Spinal cord (tissue), 10 donors: ENCODE data around the gene KDM7A. TPM values are rescaled to one million over a fixed set of nuclear protein-coding genes. Genes with fewer than 3 reads are reported as not detected.
A peak's percentile ranks its signal among the peaks of the same experiment; 100 is the strongest.

Source experiments
- DNase-seq, 6 donors: peaks; one replicate each; pipeline versions ENCODE4 v3.0.0 to v3.0.0-alpha.2; 2013 to 2015; ENCODE audit warnings: low spot score in 6 of 6, low read depth in 4 of 6
- H3K27ac ChIP-seq: one replicate; pipeline ENCODE4 v1.5.1; 2013; ENCODE audit warnings: low read depth, low read length, control low read depth
- H3K27me3 ChIP-seq: one replicate; pipeline ENCODE4 v1.6.1; 2013; ENCODE audit warnings: low read length; ENCODE audit not compliant: control insufficient read depth, insufficient read depth
- H3K36me3 ChIP-seq: one replicate; pipeline ENCODE4 v1.6.1; 2013; ENCODE audit warnings: low read length; ENCODE audit not compliant: control insufficient read depth, insufficient read depth
- H3K4me1 ChIP-seq: one replicate; pipeline ENCODE4 v1.6.1; 2013; ENCODE audit warnings: low read length; ENCODE audit not compliant: control insufficient read depth, insufficient read depth
- H3K4me3 ChIP-seq: one replicate; pipeline ENCODE4 v1.5.1; 2013; ENCODE audit warnings: low read depth, low read length, control low read depth
- H3K9me3 ChIP-seq: one replicate; pipeline ENCODE4 v1.6.1; 2013; ENCODE audit warnings: low read length; ENCODE audit not compliant: control insufficient read depth, insufficient read depth
- WGBS: methylation state at CpG from one replicate; pipeline ENCODE4 v1.1.5; 2013; ENCODE audit warnings: missing lambda C conversion rate; ENCODE audit not compliant: insufficient coverage; 5-methylcytosine and 5-hydroxymethylcytosine counted together
- polyA plus RNA-seq, 2 donors: library from polyadenylated mRNA; unstranded; fragments of 120-200 nt; gene quantifications; one replicate each; pipeline ENCODE4 v1.2.1, GENCODE V29; 2013; ENCODE audit not compliant: insufficient read length in 2 of 2
- total RNA-seq, 2 donors: library from RNA; depleted of rRNA in 1 of 2; stranded (reverse); fragments of 120-200 nt in 1 of 2; fragments of >200 nt in 1 of 2; gene quantifications; one replicate each; pipeline versions ENCODE4 v1.2.3 to v1.2.4, GENCODE V29; 2013 to 2014
- donor health status: healthy.

The KDM7A gene
- total and polyA plus RNA-seq, 4 donors, result 9.1 to 16.8 (median 9.2) TPM

- H3K36me3 ChIP-seq, result peaks cover 2% of the 10 kb centered on the region
- no peak overlapping the region for H3K27ac ChIP-seq
- H3K9me3 ChIP-seq, result no peaks in the 10 kb centered on the region
- WGBS, result no CpG with 5 or more reads among the region's 1 CpG
- no peaks in the 10 kb centered on the region for H3K27me3 ChIP-seq
- DNase-seq, result no peak
- H3K4me1 ChIP-seq, result no peaks in the 10 kb centered on the region
- no peak overlapping the region for H3K4me3 ChIP-seq
Observed at GRCh38 chr7:140161047-140161446, 15.7 kb downstream of the KDM7A start.

DNA sequence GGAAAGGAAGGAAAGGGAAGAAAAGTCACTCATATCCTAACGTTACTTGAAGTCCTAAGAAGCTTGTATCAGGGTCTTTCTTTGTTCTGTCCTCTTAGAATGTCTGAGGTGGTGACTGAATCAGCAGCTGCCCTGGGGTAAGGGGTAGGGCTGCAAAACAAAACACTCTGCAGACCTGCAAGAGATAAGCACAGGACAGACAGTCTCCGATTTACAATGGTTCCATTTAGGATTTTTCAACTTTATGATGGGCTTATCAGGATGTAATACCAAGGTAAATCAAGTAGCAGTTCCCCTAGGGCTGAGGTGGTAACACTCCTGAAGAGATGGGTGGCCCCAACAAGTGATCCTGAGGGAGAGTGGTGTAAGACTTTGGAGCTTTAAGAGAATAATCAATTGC is 16.5 kb downstream of the KDM7A start:
- no peak for DNase-seq
- Histone ChIP-seq H3K36me3 (peaks cover 2% of the 10 kb centered on the region), H3K27ac (no peak overlapping the region), H3K4me1 (no peaks in the 10 kb centered on the region), H3K9me3 (no peaks in the 10 kb centered on the region), H3K27me3 (no peaks in the 10 kb centered on the region), H3K4me3 (no peak overlapping the region)
- WGBS, result 50% methylated on average over 1 of the region's 2 CpGs

DNA sequence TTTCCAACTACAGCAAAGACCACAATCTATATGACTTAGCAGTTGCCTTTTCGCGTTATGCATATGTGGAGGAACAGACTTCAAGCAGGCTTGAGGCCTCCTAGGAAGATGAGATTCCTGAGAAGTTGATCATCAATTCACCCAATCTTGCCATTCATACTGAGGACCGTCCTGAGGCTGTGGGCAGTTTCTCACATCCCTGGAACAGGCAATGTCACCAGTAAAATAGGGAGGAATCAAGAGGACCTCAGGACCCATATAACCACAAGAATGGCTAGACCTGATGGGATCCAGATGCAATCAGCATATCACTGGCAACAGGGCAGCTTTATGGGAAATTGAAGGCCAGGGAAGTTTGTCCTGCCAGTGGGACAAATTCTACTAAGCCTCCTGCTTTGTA is 17.3 kb downstream of the KDM7A start:
- no peak overlapping the region for H3K4me3 ChIP-seq
- no CpG with 5 or more reads among the region's 3 CpGs for WGBS
- H3K27me3 ChIP-seq, result no peaks in the 10 kb centered on the region
- H3K4me1 ChIP-seq, result no peaks in the 10 kb centered on the region
- H3K36me3 ChIP-seq, result peaks cover 2% of the 10 kb centered on the region
- H3K27ac ChIP-seq, result no peak overlapping the region
- no peaks in the 10 kb centered on the region for H3K9me3 ChIP-seq
- no peak for DNase-seq

DNA sequence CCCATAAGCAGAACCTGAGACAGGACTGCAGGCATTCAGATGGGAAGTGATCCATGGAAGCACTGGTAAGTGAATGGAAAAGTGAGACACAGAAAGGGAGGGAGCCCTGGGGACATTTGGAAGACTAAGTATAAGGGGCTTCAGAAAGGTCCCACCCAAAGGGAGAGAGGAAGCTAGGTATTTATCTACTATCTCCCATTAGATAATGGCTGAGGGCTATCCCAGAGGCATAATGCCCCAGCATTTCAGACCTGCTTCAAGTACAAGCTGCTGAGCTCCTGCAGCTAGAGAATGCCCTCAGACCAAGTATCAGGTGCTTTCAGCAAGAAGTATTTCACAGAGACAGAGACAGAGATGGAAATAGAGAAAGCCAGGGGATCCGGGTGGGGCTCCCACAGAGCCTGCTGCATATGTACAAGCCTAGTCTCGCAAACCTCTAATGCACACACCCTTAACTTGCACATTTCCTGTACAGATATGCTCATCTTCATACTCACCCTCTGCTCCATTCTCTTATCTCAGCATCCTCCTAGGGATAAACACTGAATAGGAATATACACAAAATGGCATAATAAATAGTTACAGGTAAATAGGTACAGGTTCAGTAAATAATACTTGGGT is 20.2 kb downstream of the KDM7A start:
- H3K9me3 ChIP-seq, result no peaks in the 10 kb centered on the region
- H3K27me3 ChIP-seq, result no peaks in the 10 kb centered on the region
- H3K27ac ChIP-seq, result no peak overlapping the region
- 83% methylated on average over 1 of the region's 2 CpGs for WGBS
- peaks cover 2% of the 10 kb centered on the region for H3K36me3 ChIP-seq
- H3K4me3 ChIP-seq, result no peak overlapping the region
- H3K4me1 ChIP-seq, result no peaks in the 10 kb centered on the region
- DNase-seq, result no peak

DNA sequence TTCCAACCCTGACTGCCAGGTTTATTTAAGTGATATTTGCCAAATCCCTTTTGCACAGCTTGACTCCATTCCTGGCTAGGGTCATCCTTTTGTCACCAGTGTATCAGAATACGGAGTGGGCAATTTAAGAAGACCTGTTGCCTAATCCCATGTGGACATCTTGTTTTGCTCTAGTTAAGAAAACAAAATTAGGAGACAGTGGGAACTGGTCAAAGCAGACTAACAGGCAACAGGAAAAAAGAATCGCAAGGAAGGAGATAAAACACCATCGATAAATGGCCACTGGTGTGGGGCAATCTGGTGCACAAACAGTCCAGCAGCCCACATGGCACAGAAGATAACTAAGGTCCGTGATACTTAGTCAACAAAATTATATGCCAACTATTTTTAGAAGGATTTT is 21.4 kb downstream of the KDM7A start:
- no peaks in the 10 kb centered on the region for H3K9me3 ChIP-seq
- 65% methylated on average over 3 of the region's 4 CpGs for WGBS
- peaks cover 2% of the 10 kb centered on the region for H3K36me3 ChIP-seq
- no peak overlapping the region for H3K4me3 ChIP-seq
- H3K4me1 ChIP-seq, result no peaks in the 10 kb centered on the region
- no peak for DNase-seq
- no peaks in the 10 kb centered on the region for H3K27me3 ChIP-seq
- H3K27ac ChIP-seq, result no peak overlapping the region

DNA sequence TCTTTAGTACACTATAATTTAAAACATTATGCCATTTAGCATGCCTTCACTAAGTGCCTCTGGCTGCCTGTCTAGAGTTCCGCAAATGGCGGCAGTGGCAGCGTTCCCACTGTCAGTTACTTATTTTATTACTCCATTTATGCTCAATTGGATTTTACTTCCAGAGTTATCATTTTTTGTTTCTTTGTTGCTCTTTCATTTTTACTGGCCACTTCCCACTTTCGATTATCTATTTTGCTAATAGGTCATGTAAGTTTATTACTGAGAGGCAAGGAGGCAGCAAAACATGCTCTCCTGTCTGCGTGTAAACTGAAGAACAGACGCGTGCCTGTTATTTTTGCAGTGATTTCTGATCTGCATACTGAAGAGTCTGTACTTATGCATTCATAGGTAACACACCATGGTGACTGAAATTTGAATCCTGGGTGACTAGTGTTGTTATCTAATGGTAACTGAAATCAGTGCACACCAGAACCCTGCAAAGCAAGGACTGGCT is 23.1 kb downstream of the KDM7A start:
- Histone ChIP-seq H3K4me3 (no peak overlapping the region), H3K27ac (no peak overlapping the region), H3K4me1 (no peaks in the 10 kb centered on the region), H3K27me3 (no peaks in the 10 kb centered on the region), H3K36me3 (peaks cover 2% of the 10 kb centered on the region), H3K9me3 (no peaks in the 10 kb centered on the region)
- DNase-seq, result peak in 1 of 6 donors; percentile 51
- 55% methylated on average over 4 of the region's 7 CpGs for WGBS

DNA sequence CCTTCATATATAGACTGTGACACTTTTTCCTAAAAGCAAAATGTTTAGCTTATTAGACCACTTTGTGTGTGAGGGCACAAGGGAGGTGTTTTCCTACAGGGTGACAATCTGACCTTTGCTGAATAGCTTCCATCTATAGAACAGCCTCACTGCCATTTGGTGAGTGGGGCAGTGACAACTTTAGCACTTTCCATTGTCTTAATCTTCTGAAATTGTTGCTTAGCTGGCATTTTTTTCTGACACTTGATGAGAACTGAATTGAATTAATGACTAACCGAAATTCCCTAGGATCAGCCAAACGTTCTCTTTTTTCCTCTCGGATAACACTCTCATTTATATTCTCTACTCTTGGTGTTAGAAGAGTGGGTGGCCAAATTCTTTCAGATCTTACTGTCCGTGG is 30.2 kb downstream of the KDM7A start:
- no peaks in the 10 kb centered on the region for H3K4me1 ChIP-seq
- no peak overlapping the region for H3K27ac ChIP-seq
- no peaks in the 10 kb centered on the region for H3K9me3 ChIP-seq
- H3K27me3 ChIP-seq, result no peaks in the 10 kb centered on the region
- H3K36me3 ChIP-seq, result no peaks in the 10 kb centered on the region
- DNase-seq, result no peak
- WGBS, result no CpG with 5 or more reads among the region's 4 CpGs
- H3K4me3 ChIP-seq, result no peak overlapping the region

GRCh38 chr7:140145709-140146108 is 31.1 kb downstream of the KDM7A start:
- Histone ChIP-seq H3K9me3 (no peaks in the 10 kb centered on the region), H3K27me3 (no peaks in the 10 kb centered on the region), H3K36me3 (no peaks in the 10 kb centered on the region), H3K4me1 (no peaks in the 10 kb centered on the region), H3K4me3 (no peak overlapping the region), H3K27ac (no peak overlapping the region)
- DNase-seq, result no peak

- Histone ChIP-seq H3K9me3 (no peaks in the 10 kb centered on the region), H3K27ac (no peak overlapping the region), H3K4me3 (no peak overlapping the region), H3K4me1 (no peaks in the 10 kb centered on the region), H3K36me3 (no peaks in the 10 kb centered on the region), H3K27me3 (no peaks in the 10 kb centered on the region)
- 100% methylated on average over 1 of the region's 2 CpGs for WGBS
- no peak for DNase-seq
Observed at GRCh38 chr7:140144821-140145220, 32.0 kb downstream of the KDM7A start.

DNA sequence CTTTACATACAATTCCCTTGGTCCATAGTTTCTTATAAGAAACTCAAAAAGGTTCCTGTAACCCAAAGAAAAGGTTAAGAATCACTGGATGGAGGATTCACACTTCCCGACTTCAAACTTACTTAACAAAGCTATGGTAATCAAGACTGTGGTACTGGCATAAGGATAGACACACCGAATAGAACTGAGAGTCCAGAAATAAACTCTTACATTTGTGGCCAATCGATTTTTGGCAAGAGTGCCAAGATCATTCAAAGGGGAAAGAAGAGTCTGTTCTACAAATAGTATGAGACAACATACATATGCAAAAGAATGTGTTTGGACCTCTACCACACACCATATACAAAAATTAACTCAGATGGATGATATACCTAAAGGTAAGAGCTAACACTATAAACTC is 32.8 kb downstream of the KDM7A start:
- no peak overlapping the region for H3K4me3 ChIP-seq
- no peaks in the 10 kb centered on the region for H3K36me3 ChIP-seq
- no peak for DNase-seq
- no peaks in the 10 kb centered on the region for H3K27me3 ChIP-seq
- WGBS, result no CpG with 5 or more reads among the region's 3 CpGs
- H3K9me3 ChIP-seq, result no peaks in the 10 kb centered on the region
- no peak overlapping the region for H3K27ac ChIP-seq
- no peaks in the 10 kb centered on the region for H3K4me1 ChIP-seq
